Esophagus muscularis mucosa (tissue), 4 donors: ENCODE results near the gene SLC26A1. TPM values are rescaled to one million over a fixed set of nuclear protein-coding genes. Genes with fewer than 3 reads are reported as not detected.

Experiments used
- DNase-seq: peaks from one replicate; pipeline ENCODE4 v3.0.0-alpha.2; 2017; ENCODE audit errors: extremely low spot score
- H3K27ac ChIP-seq, 4 donors: fragments of 200-600 bp; sonication (generic); replicated peaks in 1 of 4; 1 replicate in 3 of 4; 2 replicates in 1 of 4; pipeline ENCODE4 v1.5.1; 2016 to 2019; ENCODE audit warnings: mild to moderate bottlenecking in 1 of 4
- H3K27me3 ChIP-seq, 4 donors: fragments of 200-600 bp; sonication (generic); one replicate each; pipeline versions ENCODE4 v1.5.1 to v1.6.0; 2016 to 2019
- H3K36me3 ChIP-seq, 4 donors: fragments of 200-600 bp; sonication (generic); one replicate each; pipeline ENCODE4 v1.5.1; 2016 to 2019
- H3K4me1 ChIP-seq, 4 donors: fragments of 200-600 bp; sonication (generic); one replicate each; pipeline ENCODE4 v1.5.1; 2016 to 2019
- H3K4me3 ChIP-seq, 4 donors: fragments of 200-600 bp; sonication (generic); 1 replicate in 2 of 4; 2 replicates in 2 of 4; pipeline ENCODE4 v1.5.1; 2016 to 2019; ENCODE audit warnings: mild to moderate bottlenecking in 4 of 4, moderate library complexity in 1 of 4
- H3K9me3 ChIP-seq, 4 donors: fragments of 200-600 bp; sonication (generic); 1 replicate in 3 of 4; 2 replicates in 1 of 4; pipeline ENCODE4 v1.5.1; 2016 to 2019
- EP300 ChIP-seq: sonication (generic); formaldehyde crosslinking; IDR thresholded peaks from one replicate; pipeline ENCODE4 v1.6.1; 2017; ENCODE audit warnings: antibody characterized with exemption
- POLR2A ChIP-seq: fragments of 450-650 bp; IDR thresholded peaks from one replicate; pipeline ENCODE4 v1.6.1; 2017; ENCODE audit warnings: antibody characterized with exemption, moderate library complexity, mild to moderate bottlenecking, low read depth
- POLR2AphosphoS5 ChIP-seq, 2 donors: sonication (generic); formaldehyde crosslinking; IDR thresholded peaks; one replicate each; pipeline ENCODE4 v1.6.1; 2017; ENCODE audit warnings: antibody characterized with exemption in 2 of 2
- WGBS: methylation state at CpG from one replicate; pipeline ENCODE4 v1.1.5; 2018; 5-methylcytosine and 5-hydroxymethylcytosine counted together
- intact Hi-C: fragments of 100-400 bp; cut with DNase I; formaldehyde crosslinking; loops from one replicate; pipeline ENCODE4 v1.15.1; 2023
- total RNA-seq, 4 donors: library from RNA; depleted of rRNA; stranded (reverse); fragments of >200 nt; gene quantifications; one replicate each; pipeline versions ENCODE4 v1.1.0 to v1.2.1, GENCODE V29; 2016
- TF ChIP-seq, protein P1 (sequence below), 3 experiments: fragments of 200-600 bp in 2 of 3; fragments of 450-650 bp in 1 of 3; sonication (generic) in 2 of 3; IDR thresholded peaks; one replicate each; pipeline ENCODE4 v1.5.1; 2017 to 2019; ENCODE audit warnings: antibody characterized with exemption in 3 of 3, mild to moderate bottlenecking in 2 of 3, moderate library complexity in 1 of 3

The SLC26A1 gene
- total RNA-seq, 4 donors from 2014 or later = 0.06 TPM; not detected in 3

DNA sequence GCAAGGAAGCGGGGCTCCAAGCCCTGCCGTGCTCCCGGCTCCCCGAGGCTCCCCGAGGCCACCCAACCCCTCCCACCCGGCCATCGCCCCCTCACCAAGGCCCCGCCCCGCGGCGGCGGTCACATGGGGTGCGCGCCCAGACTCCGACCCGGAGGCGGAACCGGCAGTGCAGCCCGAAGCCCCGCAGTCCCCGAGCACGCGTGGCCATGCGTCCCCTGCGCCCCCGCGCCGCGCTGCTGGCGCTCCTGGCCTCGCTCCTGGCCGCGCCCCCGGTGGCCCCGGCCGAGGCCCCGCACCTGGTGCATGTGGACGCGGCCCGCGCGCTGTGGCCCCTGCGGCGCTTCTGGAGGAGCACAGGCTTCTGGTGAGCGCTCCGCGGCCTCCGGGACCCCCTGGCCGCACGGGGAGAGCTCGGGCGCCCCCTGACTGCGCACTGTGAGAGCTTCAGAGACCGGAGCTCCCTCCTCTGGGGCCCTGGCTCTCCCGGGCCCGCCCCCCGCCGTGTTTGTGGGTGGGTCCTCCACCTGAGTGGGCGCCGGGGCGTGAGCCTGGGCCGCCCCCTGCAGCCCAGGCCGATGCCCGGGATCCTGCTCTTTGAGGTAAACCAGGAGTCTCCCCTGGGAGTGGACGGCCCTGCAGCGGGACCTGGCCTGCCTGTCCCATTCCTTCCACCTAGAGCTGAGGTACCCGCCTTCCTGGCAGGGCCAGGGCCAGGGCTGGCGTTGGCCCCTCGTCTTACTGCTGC, 6.2 kb downstream of the SLC26A1 start, which contains the start of gene IDUA:
IDUA (plus strand) TSS at position 166 of the 745 bp plus-strand sequence; CDS start at position 207, 41 bp downstream.
- DNase-seq = peak; percentile 95
- intact Hi-C loops = no loop called here
- WGBS = no CpG with 5 or more reads among the region's 69 CpGs
- Histone ChIP-seq H3K4me1 (peaks cover 24 to 34% (median 29%) of the 10 kb centered on the region in 4 donors), H3K4me3 (peak within 1 kb of the TSS; percentile 64 to 89 (median 78)), H3K27ac (peak within 1 kb of the TSS; percentile 42 to 69 (median 54)), H3K36me3 (peaks cover 0 to 30% (median 18%) of the 10 kb centered on the region in 4 donors), H3K9me3 (no peaks in the 10 kb centered on the region), H3K27me3 (no peaks in the 10 kb centered on the region)
- TF ChIP-seq POLR2AphosphoS5 (IDR thresholded peaks at IDR 0.05) (peak in 1 of 2 donors; percentile 53), EP300 (no peak), POLR2A (no peak)
- TF ChIP-seq, protein P1, sequence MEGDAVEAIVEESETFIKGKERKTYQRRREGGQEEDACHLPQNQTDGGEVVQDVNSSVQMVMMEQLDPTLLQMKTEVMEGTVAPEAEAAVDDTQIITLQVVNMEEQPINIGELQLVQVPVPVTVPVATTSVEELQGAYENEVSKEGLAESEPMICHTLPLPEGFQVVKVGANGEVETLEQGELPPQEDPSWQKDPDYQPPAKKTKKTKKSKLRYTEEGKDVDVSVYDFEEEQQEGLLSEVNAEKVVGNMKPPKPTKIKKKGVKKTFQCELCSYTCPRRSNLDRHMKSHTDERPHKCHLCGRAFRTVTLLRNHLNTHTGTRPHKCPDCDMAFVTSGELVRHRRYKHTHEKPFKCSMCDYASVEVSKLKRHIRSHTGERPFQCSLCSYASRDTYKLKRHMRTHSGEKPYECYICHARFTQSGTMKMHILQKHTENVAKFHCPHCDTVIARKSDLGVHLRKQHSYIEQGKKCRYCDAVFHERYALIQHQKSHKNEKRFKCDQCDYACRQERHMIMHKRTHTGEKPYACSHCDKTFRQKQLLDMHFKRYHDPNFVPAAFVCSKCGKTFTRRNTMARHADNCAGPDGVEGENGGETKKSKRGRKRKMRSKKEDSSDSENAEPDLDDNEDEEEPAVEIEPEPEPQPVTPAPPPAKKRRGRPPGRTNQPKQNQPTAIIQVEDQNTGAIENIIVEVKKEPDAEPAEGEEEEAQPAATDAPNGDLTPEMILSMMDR (IDR thresholded peaks at IDR 0.05) = peak; percentile 26 to 41 (median 37)

DNA sequence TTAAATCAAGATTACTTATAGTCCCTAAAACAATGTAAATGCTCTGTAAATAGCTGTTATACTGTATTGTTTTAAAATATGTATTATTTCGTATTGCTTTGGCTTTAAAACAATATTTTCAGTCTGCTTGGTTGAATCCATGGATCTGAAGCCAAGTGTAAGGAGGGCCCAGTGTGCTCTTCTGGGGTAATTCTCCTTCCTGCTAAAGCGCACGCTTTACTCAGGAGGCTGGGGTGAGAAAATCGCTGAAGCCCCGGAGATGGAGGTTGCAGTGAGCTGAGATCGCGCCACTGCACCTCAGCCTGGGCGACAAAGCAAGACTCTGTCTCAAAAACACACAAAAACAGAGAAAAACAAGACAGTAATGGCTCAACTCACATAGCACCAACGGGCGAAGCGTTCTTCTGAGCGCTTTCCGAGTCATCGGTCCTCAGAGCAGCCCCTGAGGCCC, 6.8 kb downstream of the SLC26A1 start:
- H3K4me3 ChIP-seq = peak overlapping the region; percentile 64 to 89 (median 78)
- DNase-seq = no peak
- peaks cover 0 to 24% (median 15%) of the 10 kb centered on the region in 4 donors for H3K36me3 ChIP-seq
- intact Hi-C loops = no loop called here
- TF ChIP-seq POLR2A = no peak
- no peak for TF ChIP-seq POLR2AphosphoS5 (IDR thresholded peaks at IDR 0.05)
- no peak for TF ChIP-seq EP300
- TF ChIP-seq, protein P1 (IDR thresholded peaks at IDR 0.05) = no peak
- no peaks in the 10 kb centered on the region for H3K27me3 ChIP-seq
- H3K4me1 ChIP-seq = peaks cover 24 to 34% (median 28%) of the 10 kb centered on the region in 4 donors
- WGBS = 5% methylated on average over 8 of the region's 14 CpGs
- H3K9me3 ChIP-seq = no peaks in the 10 kb centered on the region
- peak overlapping the region; percentile 42 to 69 (median 54) for H3K27ac ChIP-seq

DNA sequence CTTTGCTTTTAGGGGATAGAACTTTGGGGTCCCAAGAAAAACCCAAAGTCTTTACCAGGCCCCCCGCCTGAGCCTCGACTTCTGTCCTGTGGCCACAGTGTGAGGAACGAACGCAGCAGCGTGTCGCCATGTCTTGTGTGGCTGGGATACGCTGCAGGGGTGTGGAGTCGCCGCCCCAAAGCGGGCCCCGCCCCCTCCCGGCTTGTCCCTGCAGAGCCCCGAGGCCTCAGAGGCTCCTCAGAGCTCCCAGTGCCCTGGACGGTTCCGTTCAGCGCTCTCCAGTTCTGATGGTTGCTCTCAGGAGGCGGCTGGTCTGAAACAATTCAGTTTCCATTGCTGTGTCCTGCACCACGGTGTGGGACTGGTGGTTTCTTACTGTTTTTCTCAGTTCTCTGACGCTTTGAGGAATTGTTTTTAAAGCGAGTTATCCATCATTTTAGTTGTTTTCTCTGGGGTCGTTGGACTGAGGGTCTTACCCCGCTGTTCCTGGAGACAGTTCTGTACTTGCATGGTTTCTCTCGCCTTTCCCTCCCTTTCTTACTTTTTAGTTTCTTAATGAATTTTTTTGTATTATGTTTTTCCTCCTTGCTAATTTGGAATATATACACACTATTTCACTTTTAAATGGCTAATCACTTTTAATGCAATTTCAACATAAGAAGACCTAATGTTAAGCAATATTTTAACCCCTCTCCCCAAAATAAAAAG, 7.9 kb downstream of the SLC26A1 start:
- Histone ChIP-seq H3K4me3 (peak overlapping the region in 2 of 4 donors; percentile 11 to 36), H3K27me3 (no peaks in the 10 kb centered on the region), H3K27ac (no peak overlapping the region), H3K4me1 (peaks cover 24 to 34% (median 28%) of the 10 kb centered on the region in 4 donors), H3K36me3 (peaks cover 0 to 13% (median 8%) of the 10 kb centered on the region in 4 donors), H3K9me3 (no peaks in the 10 kb centered on the region)
- TF ChIP-seq POLR2A (no peak), POLR2AphosphoS5 (IDR thresholded peaks at IDR 0.05) (no peak), EP300 (no peak)
- TF ChIP-seq, protein P1 (IDR thresholded peaks at IDR 0.05) = no peak
- WGBS = 69% methylated on average over 13 of the region's 23 CpGs
- intact Hi-C loops = no loop called here
- no peak for DNase-seq

DNA sequence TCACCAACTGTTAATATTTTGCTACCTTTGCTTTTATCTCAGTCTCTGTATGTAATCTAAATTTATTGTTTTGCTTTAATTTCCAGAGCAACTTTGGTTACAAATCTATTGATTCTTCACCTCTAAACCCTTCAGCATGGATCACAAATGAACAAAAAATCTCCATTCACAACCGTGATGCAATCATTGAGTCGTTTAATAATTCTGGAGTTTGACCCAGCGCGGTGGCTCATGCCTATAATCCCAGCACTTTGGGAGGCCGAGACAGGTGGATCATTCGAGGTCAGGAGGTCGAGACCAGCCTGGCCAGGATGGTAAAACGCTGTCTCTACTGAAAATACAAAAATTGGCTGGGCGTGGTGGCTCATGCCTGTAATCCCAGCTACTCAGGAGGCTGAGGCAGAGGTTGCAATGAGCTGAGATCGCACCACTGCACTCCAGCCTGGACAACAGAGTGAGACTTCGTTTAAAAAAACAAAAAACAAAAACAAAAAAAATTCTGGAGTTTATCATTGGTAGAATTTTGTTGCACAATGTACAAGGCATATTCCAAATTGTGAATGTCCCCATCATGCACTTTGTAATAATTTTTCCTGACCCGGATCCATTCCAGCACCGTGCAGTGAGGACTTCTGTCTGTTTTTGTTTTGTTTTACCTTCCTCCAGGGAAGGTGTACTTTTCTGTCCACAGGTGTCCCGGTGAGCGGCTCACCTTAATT, 8.7 kb downstream of the SLC26A1 start:
- no peaks in the 10 kb centered on the region for H3K9me3 ChIP-seq
- DNase-seq = no peak
- H3K27me3 ChIP-seq = no peaks in the 10 kb centered on the region
- H3K36me3 ChIP-seq = peaks cover 0 to 5% (median 2%) of the 10 kb centered on the region in 4 donors
- no peak for TF ChIP-seq EP300
- TF ChIP-seq POLR2A = no peak
- TF ChIP-seq POLR2AphosphoS5 (IDR thresholded peaks at IDR 0.05) = no peak
- TF ChIP-seq, protein P1 (IDR thresholded peaks at IDR 0.05) = no peak
- peak overlapping the region in 2 of 4 donors; percentile 11 to 36 for H3K4me3 ChIP-seq
- no peak overlapping the region for H3K27ac ChIP-seq
- 88% methylated on average over 15 of the region's 15 CpGs for WGBS
- intact Hi-C loops = no loop called here
- peaks cover 24 to 34% (median 28%) of the 10 kb centered on the region in 4 donors for H3K4me1 ChIP-seq
